Stimulated activated CD4-positive, alpha-beta T cell treated with anti-CD3 and anti-CD28 coated beads, Interleukin-12 subunit alpha, Interleukin-12 subunit beta, amount 100 ng/mL, for 4 hours (primary cell): ENCODE measurements around the gene SLX9.

ENCODE experiments used
- DNase-seq: peaks from one replicate; pipeline ENCODE4 v3.0.0-alpha.2; 2020

Gene SLX9

GRCh38 chr21:44949161-44949778 is 9.4 kb downstream of the SLX9 start:
- no peak for DNase-seq

DNA sequence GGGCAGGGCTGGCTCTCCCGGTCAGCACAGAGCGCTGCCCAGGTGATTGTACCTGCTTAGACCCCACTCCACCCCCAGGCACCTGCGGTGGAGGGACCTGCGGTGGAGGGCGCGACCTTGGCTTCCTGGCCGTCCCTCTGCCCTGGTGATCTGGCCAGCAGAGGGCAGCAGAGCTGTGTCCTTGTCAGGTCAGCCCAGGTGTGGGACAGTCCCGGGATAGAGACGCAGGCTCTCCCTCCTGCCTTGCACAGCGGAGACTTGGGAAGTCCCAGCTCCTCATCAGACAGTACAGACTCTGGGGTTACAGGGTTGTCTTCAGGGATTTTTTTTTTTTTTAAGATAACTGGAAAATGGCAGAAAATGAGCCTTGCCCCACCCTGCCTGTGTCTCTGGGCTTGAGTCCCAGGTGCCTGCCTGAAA is 10.0 kb downstream of the SLX9 start:
- DNase-seq, result peak; percentile 83

GRCh38 chr21:44950351-44950750 is 10.5 kb downstream of the SLX9 start:
- no peak for DNase-seq

DNA sequence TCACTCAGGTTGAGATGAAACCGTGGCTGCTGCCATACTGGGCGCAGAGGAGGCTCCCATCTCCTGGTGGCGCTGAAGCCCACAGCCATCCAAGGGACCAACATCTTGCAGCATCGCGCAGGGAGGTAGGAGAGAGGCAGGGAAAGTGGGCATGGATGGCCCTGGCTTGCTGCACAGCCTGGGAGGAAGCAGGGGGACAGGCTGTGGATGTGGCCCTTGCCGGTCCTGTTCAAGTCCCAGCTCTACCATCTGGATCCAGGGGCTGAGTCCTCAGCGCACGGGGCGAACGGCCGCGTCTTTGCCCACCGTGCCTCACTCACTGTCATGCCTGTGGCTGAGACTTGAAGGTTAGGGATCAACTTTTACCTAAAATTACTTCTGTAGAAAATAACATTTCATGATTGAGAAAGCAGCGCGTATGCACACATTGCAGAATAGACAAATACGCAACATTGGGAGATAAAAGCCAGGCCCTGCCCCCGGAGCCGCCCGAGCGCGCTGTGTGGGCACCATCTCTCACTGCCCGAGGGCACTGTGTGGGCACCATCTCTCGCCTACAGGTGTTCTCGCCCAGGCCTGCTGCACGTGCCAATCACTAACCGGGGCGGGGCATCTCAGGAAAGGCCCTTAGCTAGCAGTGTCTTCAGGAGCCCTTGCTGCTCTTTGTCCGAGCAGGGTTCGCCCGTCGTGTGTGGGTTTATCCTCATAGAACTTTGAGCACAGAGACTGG is 11.5 kb downstream of the SLX9 start:
- no peak for DNase-seq

DNA sequence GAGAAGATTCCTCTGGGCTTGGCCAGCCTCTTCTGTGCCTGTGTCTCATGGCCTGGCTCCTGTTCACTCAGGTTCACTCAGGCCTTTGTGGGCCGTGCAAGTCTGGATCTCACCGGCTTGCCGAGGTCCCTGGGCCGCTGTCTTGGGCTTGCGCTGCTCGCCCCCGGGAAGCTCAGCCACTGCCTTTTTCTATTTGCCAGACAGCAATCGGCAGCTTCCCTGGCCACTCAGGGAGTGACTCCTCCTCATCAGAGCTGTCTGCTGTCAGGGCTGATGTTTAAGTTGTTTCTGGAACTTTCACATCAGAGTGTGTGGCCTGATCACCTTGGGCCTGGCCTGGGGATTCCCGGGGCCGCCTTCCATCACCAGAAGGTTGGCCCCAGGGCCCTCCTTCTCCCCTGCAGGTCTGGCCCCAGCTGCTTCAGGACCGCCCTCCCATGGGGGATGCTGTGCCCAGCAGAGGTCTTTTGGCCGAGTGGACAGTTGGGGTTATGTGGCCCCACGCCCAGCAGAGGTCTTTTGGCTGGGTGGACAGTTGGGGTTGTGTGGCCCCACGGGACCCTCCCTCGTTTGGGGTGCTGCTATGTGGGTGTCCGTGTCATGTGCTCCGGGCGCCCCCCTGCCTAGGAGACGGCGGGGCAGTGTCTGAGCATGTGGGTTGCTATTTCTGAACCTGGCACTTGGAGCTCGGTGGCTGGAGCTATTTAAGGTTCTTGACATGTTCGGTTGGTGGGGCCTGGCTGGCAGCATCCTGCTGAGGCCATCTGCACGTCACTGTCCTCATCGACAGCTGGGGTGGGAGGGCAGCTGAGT is 12.5 kb downstream of the SLX9 start:
- no peak for DNase-seq

GRCh38 chr21:44952929-44953627 is 13.2 kb downstream of the SLX9 start:
- no peak for DNase-seq

DNA sequence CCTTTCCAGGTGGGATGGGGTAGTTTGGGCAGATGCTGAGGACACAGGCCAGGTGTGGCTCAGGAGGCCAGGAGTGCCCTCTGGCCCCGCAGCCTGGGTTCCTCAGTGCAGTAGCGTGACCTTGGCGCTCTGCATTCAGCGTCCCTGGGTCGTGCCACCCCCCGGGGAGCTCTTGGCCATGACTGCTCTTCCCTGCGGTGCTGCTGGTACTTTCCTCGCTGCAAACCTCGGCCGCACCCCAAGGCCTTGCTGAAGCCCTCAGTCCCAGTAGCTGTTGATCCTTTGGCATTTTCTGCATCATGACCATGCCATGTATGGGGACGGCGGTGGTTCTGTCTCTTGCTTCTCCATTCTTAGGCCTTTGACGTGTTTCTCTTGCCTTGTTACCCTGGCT is 13.8 kb downstream of the SLX9 start:
- no peak for DNase-seq

GRCh38 chr21:44954281-44954771 is 14.5 kb downstream of the SLX9 start:
- DNase-seq, result no peak

DNA sequence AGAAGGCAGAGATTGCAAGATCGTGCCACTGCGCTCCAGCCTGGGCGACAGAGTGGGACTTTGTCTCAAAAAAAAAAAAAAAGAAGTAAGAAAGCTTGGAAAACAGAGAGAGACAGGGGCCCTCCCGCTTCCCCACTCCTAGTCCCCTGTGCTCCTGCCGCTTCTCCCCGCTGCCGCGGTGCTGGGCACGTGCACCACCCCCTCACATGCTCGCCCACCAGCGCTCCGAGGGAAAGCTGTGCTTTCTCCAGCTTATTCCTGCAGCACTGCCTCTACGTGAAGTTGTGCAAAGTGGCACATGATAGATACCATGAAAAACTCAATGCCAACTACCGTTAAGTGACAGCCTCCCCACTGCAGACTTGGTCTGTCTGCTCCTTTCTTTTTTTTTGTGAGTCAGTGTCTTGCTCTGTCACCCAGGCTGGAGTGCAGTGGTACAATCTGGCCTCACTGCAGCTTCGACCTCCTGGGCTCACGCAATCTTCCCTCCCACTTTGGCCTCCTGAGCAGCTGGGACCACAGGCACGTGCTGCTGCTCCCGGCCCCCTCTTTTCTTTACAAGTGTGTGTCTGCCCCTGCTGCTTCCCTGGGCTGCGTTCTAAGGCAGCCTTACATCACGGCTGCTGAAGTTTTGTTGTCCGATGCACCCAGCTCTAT is 15.4 kb downstream of the SLX9 start:
- DNase-seq, result no peak

DNA sequence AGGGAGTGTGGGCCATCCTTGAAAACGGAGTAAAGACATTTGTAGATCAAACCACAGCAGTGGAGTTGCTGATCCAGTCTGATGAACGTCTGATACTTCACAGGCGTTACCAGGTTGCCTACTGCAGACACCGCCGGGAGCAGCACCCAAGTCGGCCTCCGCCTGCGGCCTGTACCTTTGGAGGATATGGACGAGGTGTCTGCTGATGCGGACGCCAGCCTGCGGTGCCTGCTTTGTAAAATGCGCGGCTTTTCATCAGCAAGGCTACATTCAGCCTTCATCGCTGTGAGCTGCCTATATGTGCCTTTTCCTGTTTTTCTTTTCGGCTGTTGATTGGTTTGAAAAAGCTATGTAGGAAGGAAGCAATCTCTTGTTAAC is 16.0 kb downstream of the SLX9 start:
- no peak for DNase-seq

- DNase-seq, result no peak
Measured at GRCh38 chr21:44956356-44957046, 16.7 kb downstream of the SLX9 start.

DNA sequence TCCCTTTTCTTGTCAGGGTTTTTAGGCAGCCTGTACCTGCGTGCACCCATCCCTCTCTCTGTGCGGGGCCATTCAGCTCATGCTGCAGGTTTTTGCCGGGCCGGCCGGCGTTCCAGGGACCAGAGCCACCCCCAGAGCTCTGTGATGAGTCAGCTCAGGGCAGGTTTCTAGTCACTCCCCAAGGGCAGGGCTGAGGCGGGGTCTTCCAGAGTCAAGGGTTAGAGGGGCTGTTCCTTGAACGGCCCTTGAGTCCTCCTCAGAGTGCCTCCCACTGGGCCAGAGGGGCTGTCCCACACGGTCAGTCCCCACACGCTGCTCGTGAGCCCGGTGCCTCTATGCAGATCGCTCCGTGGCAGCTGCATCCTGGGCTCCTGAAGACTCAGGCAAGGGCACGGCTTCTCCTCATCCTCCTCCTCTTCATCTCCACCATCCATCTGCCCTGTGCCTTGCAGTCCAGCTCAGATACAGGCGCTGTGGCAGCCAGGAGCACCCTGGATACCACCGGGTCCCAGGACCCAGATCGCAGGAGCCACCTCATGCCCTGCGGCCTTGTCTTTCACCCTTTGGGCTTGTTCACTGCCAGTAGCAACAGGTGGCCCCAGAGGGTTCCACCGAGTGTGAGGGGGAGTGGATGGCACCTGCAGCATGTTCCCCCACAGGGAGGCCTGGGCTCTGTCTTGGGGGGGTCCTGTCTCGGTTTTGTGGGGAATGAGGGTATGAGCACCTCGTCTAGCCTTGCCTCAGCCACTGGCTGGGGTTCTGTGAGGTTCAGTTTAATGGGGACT is 17.4 kb downstream of the SLX9 start:
- no peak for DNase-seq

DNA sequence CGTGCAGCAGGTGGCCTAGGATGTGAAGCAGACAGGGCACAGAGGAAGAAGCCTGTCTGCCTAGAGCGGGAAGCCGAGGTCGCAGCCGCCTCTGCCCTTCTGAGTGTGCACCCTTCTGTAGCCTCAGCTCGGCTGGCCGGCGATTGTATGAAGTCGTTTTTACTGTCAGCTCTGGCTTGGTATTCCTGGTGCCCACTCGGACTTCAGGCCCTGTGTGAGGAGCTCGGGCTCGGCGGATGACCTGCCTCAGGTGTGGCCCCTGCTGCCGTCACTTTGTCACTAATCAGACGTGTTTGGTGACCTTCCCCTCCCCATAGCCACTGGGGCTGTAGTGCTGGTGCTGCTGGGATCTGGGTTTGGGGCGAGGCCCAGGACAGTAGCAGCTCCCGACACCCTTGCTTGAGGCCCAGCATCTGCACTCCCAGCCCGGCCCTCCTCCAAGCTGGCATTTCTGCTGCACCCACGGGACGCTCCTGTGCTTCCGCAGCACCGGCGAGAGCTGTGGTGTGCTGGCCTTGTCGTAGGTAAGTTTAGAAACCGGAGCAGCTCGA is 18.1 kb downstream of the SLX9 start:
- DNase-seq, result no peak

- DNase-seq, result no peak
Measured at GRCh38 chr21:44958471-44959191, 18.8 kb downstream of the SLX9 start.

DNA sequence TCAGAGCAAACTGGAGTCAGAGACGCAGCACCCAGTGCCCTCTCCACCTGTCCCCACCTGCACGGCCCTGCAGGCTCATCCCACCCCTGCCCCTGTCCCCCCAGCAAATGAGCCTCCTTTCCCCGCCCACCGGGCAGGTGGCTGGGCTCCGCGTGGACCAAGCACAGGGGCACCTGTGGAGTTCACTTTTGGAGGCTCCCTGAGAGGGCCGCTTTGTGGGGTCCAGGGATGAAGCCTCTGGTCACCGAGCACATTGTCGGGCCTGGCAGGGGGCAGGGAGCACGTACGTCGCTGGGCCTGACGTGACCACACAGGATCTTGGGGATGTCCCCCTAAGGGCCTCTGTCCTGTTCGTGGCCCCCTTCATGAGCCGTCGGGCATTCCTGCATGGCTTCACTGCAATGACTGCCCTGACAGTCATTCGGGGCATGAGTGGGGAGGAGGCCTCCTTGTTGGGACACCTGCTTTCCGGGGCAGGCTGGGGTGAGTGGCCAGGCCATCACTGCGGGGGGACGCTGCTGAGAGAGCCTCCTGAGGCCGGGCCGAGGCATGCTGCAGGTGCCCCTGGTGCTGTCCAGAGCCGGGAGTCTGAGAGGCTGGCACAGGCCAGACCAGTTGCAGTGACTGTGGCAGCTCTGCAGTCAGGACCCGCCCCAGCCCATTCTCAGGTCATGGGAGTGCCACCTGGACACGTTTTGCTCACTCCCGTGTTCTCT is 19.7 kb downstream of the SLX9 start:
- DNase-seq, result no peak

- no peak for DNase-seq
Measured at GRCh38 chr21:44960141-44961092, 20.6 kb downstream of the SLX9 start.

- DNase-seq, result no peak
Measured at GRCh38 chr21:44962403-44962966, 22.7 kb downstream of the SLX9 start.

GRCh38 chr21:44964381-44964780 is 24.6 kb downstream of the SLX9 start:
- DNase-seq, result no peak
